A549 treated with dexamethasone at 1 μM for 4 hours (cell line): ENCODE measurements around the gene KCNT2. TPM values are rescaled to one million over a fixed set of nuclear protein-coding genes. Genes with fewer than 3 reads are reported as not detected.

Source experiments
- total RNA-seq: library from RNA; stranded (reverse); fragments of 200-300 nt; extraction: Qiagen RNA extraction; gene quantifications from 5 replicates; pipeline ENCODE4 v1.2.3, GENCODE V29; 2022

The KCNT2 gene
- 0.02 to 0.07 TPM (median 0.04 TPM) in 5 replicates for total RNA-seq

DNA sequence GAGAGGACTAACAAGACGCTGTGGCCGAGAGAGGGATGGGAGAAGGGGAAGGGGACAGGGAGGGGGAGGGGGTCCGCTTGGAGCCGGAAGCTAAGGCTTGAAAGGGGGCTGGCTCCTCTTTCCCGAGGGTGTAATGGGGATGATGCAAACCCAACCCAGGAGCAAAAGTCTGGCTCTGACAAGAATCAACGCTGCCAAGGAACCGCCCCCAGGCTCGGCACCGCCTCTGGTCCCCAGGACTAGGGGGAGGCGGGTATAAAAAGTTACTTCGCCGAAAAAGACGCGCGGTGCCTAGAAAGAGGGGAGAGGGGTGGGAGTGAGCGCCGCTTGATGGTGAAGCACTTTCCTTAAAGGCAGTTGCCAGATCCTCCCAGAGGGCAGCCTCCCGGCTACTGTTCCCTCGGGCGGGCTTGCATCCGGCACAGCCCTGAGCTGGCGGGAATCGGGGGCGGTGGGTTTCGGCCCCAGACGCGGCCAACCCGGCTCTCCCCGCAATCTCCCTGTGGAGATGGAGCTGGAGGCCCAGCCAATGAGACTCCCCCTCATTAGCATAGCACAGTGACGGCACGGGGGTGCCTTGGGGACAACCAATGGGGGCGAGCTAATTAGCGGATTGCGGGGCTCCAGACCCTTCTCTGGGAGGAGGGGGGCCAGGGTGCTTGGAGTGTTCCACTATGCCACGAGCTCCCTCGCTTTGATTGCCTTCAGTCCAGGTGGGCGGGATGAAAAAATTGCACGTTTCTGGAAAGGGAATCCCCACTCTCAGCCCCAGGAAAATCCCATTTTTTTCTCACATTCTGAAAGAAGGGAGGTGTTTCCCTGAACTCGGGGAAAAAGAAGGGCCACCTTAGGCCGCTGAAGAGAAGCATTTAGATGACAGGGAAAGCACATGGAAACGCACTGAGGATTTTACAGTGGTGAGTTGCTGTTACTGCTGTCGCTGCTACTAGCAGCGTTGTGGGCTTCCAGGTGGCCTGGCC, at the start of gene KCNT2:
TSS of gene KCNT2 (minus strand) at position 51 of the 980 bp plus-strand sequence. CDS start 131 bp downstream, outside the sequence.

DNA sequence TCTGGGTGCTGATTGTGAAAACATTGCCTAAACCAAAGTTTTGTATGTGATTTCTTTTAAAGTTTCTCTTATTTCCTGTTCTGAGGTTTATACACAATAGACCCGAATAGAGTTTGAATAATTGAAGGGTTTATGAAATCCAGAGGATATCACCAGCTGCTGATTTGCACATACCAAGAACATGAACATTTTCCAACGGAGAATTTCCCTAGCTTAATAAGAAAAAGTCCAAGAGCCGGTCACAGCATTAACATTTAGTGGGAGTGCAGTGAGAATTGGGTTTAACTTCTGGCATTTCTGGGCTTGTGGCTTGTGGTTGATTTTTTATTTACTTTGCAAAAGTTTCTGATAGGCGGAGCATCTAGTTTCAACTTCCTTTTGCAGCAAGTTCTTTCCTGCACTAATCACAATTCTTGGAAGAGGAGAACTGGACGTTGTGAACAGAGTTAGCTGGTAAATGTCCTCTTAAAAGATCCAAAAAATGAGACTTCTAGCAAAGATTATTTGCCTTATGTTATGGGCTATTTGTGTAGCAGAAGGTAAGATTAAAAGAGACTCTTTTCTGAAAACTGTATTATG, 43.5 kb upstream of the KCNT2 start, which contains the start of gene CFH:
TSS of gene CFH (plus strand) at position 407 of the 579 bp plus-strand sequence. CDS start at position 482, 75 bp downstream.

Other genes with a start within 250 kb of the KCNT2 start
- gene CFH, start 43.6 kb upstream of the KCNT2 start, total RNA-seq: 3.7 to 5.8 TPM (median 4.4 TPM) in 5 replicates
- gene CFHR3, start 166.4 kb upstream of the KCNT2 start, total RNA-seq: 0.06 to 0.21 TPM (median 0.12 TPM) in 4 of 5 replicates, not detected in the other
- 0.17 to 0.19 TPM (median 0.18 TPM) in 5 replicates for gene CFHR1, start 211.3 kb upstream of the KCNT2 start, total RNA-seq